ENCODE results near the gene SLC25A34. TPM values are rescaled to one million over a fixed set of nuclear protein-coding genes. Genes with fewer than 3 reads are reported as not detected.

Gene SLC25A34
- total RNA-seq, 1 experiment from 2014 or later: 1.1 TPM

DNA sequence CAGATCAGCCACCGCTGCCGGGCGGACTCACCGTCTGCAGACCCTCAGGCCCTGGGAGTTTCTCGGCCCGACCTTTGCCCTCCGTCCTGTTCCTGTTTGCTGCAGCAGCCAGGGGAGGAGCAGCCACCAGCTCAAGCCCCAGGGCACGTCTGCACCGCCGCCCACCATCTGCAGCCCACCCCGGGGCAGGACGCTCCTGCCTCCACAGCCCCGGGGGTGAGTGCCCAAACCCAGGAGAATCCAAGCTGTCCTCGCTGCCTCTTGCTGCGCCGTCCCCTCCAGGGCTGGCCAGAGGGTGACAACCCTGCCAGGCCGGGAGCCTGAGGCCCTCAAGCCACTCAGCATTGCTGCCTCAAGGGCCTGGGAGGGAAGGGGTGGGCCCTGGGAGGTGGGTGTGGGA, 1.2 kb upstream of the SLC25A34 start (continued):
- no peak for TF ChIP-seq FOXP1 (CRISPR knock-in tag; IDR thresholded peaks at IDR 0.05; ENCODE audit: borderline replicate concordance)

DNA sequence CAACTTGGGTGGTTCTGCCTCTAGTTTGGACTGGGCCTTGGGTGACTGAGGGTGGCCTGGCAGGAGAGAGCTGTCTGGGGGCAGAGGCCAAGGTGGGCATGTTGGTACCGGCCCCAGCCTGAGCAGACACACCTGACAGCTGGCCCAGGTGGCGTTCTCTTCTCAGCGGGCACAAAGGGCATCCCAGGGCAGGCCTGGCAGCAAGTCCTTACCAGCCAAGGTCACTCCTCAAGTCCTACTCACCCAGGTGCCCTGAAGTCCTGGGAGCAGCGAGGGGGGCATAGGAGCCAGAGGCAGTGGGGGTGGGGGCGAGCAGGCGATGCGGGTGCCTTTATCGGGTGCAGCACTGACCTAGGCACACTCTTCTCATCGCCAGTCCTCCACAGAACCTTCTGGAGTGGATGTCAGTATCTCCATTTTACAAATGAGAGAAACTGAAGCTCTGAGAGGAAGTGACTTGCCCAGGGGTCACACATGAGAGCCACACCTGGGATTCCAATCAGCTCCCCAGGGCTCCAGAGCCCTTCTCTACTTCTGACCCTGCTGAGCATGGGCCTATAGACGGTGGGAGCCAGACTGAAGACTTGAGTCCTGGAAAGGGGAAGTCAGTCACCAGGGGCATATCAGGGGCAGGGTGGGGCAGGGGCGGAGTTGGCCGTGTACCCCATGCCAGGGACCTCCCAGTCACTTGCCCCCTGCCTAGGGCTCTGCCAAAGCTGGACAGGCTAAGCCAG, 587 bp upstream of the SLC25A34 start:
- CTCF ChIA-PET: interaction anchor here (0.6 to 0.7 kb wide), 2 partner anchors 89 to 105 kb away, joined by 3 to 4 read pairs; no protein-coding TSS in a partner anchor
- ATAC-seq: no peak
- no peaks in the 10 kb centered on the region for H3K27me3 Mint-ChIP-seq (ENCODE audit: low read depth)
- POLR2A ChIA-PET: no interaction called here
- H3K9me3 Mint-ChIP-seq: no peaks in the 10 kb centered on the region
- DNase-seq (ENCODE audit: low spot score): no peak
- no peak overlapping the region for H3K27ac Mint-ChIP-seq
- no peak overlapping the region for H3K4me3 Mint-ChIP-seq
- H3K4me1 Mint-ChIP-seq: no peaks in the 10 kb centered on the region
- peaks cover 3% of the 10 kb centered on the region; the same call in 1 of the 2 replicates for H3K36me3 Mint-ChIP-seq
- no peak for TF ChIP-seq ZNF396 (CRISPR knock-in tag; IDR thresholded peaks at IDR 0.05; ENCODE audit: borderline replicate concordance)
- TF ChIP-seq, protein P1, sequence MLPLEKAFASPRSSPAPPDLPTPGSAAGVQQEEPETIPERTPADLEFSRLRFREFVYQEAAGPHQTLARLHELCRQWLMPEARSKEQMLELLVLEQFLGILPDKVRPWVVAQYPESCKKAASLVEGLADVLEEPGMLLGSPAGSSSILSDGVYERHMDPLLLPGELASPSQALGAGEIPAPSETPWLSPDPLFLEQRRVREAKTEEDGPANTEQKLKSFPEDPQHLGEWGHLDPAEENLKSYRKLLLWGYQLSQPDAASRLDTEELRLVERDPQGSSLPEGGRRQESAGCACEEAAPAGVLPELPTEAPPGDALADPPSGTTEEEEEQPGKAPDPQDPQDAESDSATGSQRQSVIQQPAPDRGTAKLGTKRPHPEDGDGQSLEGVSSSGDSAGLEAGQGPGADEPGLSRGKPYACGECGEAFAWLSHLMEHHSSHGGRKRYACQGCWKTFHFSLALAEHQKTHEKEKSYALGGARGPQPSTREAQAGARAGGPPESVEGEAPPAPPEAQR (CRISPR knock-in tag; IDR thresholded peaks at IDR 0.05): no peak
- TF ChIP-seq KAT7 (CRISPR knock-in tag; IDR thresholded peaks at IDR 0.05; ENCODE audit: borderline replicate concordance): no peak
- TF ChIP-seq, protein P2, sequence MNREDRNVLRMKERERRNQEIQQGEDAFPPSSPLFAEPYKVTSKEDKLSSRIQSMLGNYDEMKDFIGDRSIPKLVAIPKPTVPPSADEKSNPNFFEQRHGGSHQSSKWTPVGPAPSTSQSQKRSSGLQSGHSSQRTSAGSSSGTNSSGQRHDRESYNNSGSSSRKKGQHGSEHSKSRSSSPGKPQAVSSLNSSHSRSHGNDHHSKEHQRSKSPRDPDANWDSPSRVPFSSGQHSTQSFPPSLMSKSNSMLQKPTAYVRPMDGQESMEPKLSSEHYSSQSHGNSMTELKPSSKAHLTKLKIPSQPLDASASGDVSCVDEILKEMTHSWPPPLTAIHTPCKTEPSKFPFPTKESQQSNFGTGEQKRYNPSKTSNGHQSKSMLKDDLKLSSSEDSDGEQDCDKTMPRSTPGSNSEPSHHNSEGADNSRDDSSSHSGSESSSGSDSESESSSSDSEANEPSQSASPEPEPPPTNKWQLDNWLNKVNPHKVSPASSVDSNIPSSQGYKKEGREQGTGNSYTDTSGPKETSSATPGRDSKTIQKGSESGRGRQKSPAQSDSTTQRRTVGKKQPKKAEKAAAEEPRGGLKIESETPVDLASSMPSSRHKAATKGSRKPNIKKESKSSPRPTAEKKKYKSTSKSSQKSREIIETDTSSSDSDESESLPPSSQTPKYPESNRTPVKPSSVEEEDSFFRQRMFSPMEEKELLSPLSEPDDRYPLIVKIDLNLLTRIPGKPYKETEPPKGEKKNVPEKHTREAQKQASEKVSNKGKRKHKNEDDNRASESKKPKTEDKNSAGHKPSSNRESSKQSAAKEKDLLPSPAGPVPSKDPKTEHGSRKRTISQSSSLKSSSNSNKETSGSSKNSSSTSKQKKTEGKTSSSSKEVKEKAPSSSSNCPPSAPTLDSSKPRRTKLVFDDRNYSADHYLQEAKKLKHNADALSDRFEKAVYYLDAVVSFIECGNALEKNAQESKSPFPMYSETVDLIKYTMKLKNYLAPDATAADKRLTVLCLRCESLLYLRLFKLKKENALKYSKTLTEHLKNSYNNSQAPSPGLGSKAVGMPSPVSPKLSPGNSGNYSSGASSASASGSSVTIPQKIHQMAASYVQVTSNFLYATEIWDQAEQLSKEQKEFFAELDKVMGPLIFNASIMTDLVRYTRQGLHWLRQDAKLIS (CRISPR knock-in tag; IDR thresholded peaks at IDR 0.05; ENCODE audit: borderline replicate concordance): no peak
- TF ChIP-seq, protein P3, sequence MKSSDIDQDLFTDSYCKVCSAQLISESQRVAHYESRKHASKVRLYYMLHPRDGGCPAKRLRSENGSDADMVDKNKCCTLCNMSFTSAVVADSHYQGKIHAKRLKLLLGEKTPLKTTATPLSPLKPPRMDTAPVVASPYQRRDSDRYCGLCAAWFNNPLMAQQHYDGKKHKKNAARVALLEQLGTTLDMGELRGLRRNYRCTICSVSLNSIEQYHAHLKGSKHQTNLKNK (CRISPR knock-in tag; IDR thresholded peaks at IDR 0.05): no peak
- TF ChIP-seq, protein P4, sequence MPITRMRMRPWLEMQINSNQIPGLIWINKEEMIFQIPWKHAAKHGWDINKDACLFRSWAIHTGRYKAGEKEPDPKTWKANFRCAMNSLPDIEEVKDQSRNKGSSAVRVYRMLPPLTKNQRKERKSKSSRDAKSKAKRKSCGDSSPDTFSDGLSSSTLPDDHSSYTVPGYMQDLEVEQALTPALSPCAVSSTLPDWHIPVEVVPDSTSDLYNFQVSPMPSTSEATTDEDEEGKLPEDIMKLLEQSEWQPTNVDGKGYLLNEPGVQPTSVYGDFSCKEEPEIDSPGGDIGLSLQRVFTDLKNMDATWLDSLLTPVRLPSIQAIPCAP (CRISPR knock-in tag; IDR thresholded peaks at IDR 0.05): no peak
- TF ChIP-seq ESRRA (CRISPR knock-in tag; IDR thresholded peaks at IDR 0.05; ENCODE audit: borderline replicate concordance): no peak

DNA sequence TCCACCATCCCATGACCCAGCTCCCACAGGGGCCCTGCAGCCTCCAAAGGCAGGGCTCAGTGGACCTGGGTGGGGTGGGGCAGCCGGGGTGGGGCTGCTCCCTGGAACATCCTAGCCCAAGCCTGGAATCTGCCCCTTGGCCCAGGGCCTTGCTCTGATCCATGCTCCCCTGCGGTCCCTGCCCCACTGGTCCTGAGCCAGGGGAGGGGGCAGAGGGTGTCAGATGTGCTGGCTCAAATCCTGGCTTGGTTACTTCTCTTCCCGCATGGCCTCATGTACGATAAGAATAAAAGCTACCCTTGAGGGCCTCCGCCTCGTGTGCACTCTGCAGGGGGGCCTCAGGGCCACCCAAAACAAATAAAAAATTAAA, 819 bp downstream of the SLC25A34 start:
- ChIA-PET CTCF (interaction anchor here (0.7 to 1.1 kb wide), 3 partner anchors 14 to 56 kb away, joined by 3 read pairs; no protein-coding TSS in a partner anchor), POLR2A (no interaction called here)
- TF ChIP-seq, protein P5, sequence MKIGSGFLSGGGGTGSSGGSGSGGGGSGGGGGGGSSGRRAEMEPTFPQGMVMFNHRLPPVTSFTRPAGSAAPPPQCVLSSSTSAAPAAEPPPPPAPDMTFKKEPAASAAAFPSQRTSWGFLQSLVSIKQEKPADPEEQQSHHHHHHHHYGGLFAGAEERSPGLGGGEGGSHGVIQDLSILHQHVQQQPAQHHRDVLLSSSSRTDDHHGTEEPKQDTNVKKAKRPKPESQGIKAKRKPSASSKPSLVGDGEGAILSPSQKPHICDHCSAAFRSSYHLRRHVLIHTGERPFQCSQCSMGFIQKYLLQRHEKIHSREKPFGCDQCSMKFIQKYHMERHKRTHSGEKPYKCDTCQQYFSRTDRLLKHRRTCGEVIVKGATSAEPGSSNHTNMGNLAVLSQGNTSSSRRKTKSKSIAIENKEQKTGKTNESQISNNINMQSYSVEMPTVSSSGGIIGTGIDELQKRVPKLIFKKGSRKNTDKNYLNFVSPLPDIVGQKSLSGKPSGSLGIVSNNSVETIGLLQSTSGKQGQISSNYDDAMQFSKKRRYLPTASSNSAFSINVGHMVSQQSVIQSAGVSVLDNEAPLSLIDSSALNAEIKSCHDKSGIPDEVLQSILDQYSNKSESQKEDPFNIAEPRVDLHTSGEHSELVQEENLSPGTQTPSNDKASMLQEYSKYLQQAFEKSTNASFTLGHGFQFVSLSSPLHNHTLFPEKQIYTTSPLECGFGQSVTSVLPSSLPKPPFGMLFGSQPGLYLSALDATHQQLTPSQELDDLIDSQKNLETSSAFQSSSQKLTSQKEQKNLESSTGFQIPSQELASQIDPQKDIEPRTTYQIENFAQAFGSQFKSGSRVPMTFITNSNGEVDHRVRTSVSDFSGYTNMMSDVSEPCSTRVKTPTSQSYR (CRISPR knock-in tag; IDR thresholded peaks at IDR 0.05): no peak
- TF ChIP-seq, protein P6, sequence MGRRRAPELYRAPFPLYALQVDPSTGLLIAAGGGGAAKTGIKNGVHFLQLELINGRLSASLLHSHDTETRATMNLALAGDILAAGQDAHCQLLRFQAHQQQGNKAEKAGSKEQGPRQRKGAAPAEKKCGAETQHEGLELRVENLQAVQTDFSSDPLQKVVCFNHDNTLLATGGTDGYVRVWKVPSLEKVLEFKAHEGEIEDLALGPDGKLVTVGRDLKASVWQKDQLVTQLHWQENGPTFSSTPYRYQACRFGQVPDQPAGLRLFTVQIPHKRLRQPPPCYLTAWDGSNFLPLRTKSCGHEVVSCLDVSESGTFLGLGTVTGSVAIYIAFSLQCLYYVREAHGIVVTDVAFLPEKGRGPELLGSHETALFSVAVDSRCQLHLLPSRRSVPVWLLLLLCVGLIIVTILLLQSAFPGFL (CRISPR knock-in tag; IDR thresholded peaks at IDR 0.05; ENCODE audit: borderline replicate concordance): no peak
- TF ChIP-seq, protein P4 (CRISPR knock-in tag; IDR thresholded peaks at IDR 0.05): no peak
- Mint-ChIP-seq H3K27me3 (ENCODE audit: low read depth) (no peaks in the 10 kb centered on the region), H3K4me3 (no peak overlapping the region), H3K36me3 (peaks cover 3% of the 10 kb centered on the region; the same call in 1 of the 2 replicates), H3K9me3 (no peaks in the 10 kb centered on the region), H3K4me1 (peaks cover 8% of the 10 kb centered on the region), H3K27ac (no peak overlapping the region)
- no peak for ATAC-seq
- DNase-seq (ENCODE audit: low spot score): no peak

All from WTC11 (cell line).